Body of pancreas (tissue), 4 donors: Measurements from ENCODE around the gene LAMA5.
A peak's percentile ranks its signal among the peaks of the same experiment; 100 is the strongest.

ENCODE experiments used
- POLR2A ChIP-seq, 3 donors: fragments of 450-650 bp; IDR thresholded peaks; one replicate each; pipeline ENCODE4 v1.6.1; 2016; ENCODE audit warnings: antibody characterized with exemption in 3 of 3, mild to moderate bottlenecking in 2 of 3
- TF ChIP-seq, protein P1 (sequence below), 7 experiments: fragments of 450-650 bp in 4 of 7; fragments of 200-600 bp in 3 of 7; sonication (generic) in 3 of 7; IDR thresholded peaks; one replicate each; pipeline ENCODE4 v1.5.1; 2016 to 2019; ENCODE audit warnings: antibody characterized with exemption in 7 of 7

DNA sequence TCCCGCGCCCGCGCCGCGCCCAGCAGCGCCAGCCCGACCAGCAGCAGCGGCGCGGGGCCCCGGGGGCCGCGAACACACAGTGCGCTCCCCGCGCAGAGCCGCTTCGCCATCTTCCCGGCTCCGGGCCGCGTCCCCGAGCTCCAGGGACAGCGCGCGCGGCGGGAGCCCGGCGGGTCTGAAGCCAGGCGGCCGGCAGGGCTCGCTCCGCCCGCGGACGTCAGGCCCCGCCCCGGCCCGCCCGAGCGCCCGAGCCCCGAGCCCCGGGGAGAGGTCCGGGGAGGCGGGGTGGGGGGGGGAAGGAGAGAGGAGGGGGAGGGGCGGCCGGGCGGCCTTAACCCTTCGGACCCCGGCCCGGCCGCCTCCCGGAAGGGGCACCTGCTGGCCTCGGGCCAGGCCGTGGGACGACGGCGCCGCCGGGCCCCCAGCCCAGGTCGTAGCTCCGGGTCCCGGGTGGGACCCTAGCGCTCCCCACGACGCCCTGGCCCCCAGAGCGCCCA lies at the start of gene LAMA5:
- TF ChIP-seq, protein P1, sequence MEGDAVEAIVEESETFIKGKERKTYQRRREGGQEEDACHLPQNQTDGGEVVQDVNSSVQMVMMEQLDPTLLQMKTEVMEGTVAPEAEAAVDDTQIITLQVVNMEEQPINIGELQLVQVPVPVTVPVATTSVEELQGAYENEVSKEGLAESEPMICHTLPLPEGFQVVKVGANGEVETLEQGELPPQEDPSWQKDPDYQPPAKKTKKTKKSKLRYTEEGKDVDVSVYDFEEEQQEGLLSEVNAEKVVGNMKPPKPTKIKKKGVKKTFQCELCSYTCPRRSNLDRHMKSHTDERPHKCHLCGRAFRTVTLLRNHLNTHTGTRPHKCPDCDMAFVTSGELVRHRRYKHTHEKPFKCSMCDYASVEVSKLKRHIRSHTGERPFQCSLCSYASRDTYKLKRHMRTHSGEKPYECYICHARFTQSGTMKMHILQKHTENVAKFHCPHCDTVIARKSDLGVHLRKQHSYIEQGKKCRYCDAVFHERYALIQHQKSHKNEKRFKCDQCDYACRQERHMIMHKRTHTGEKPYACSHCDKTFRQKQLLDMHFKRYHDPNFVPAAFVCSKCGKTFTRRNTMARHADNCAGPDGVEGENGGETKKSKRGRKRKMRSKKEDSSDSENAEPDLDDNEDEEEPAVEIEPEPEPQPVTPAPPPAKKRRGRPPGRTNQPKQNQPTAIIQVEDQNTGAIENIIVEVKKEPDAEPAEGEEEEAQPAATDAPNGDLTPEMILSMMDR (IDR thresholded peaks at IDR 0.05) = peak in 1 of 7 experiments; percentile 14
- TF ChIP-seq POLR2A (IDR thresholded peaks at IDR 0.05) = peak in 2 of 3 donors; percentile 24 to 59
